Measurements from ENCODE around the gene MDH1.

DNA sequence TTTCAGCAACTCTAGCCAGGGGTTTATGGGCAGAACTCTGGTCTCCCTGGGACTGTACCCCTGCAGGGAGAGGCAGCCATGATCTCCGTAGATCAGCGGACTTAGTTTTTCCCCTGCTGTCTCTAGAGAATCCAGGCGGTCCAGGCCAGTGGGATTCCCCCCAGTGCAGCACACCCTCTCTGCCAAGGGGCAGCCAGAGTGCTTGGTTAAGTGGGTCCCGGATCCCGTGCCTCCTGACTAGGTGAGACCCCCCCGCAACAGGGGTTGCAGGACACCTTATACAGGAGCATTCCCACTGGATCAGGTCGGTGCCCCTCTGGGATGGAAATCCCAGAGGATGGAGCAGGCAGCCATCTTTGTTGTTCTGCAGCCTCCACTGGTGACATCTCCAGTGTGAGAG is 33.5 kb upstream of the MDH1 start:
- TF ChIP-seq, protein P1, sequence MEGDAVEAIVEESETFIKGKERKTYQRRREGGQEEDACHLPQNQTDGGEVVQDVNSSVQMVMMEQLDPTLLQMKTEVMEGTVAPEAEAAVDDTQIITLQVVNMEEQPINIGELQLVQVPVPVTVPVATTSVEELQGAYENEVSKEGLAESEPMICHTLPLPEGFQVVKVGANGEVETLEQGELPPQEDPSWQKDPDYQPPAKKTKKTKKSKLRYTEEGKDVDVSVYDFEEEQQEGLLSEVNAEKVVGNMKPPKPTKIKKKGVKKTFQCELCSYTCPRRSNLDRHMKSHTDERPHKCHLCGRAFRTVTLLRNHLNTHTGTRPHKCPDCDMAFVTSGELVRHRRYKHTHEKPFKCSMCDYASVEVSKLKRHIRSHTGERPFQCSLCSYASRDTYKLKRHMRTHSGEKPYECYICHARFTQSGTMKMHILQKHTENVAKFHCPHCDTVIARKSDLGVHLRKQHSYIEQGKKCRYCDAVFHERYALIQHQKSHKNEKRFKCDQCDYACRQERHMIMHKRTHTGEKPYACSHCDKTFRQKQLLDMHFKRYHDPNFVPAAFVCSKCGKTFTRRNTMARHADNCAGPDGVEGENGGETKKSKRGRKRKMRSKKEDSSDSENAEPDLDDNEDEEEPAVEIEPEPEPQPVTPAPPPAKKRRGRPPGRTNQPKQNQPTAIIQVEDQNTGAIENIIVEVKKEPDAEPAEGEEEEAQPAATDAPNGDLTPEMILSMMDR (IDR thresholded peaks at IDR 0.05): no peak
- no peak for TF ChIP-seq POLR2A (IDR thresholded peaks at IDR 0.05)
